ENCODE data around the gene NRXN3. TPM values are rescaled to one million over a fixed set of nuclear protein-coding genes. Genes with fewer than 3 reads are reported as not detected.

Gene NRXN3
- total RNA-seq, 1 experiment from 2014 or later, result not detected

DNA sequence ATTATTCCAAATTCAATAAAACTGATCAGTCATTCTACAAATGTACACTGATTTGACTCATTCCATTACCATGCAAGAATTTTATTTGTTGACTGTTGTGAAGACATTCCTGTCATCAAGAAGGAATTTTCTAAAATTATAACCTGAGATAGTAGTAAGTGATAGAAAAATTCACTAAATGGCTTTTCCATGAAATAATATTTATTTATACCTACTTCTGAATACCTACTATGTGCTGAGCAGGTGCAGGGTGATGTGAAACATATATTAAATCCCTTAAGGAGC lies 841.7 kb downstream of the NRXN3 start:
- BruUV-seq (replicated peaks), result no TSS peak
- Histone ChIP-seq H3K36me3 (ENCODE audit: control insufficient read depth, insufficient read depth, low read length) (no peaks in the 10 kb centered on the region), H3K27me3 (ENCODE audit: control insufficient read depth, insufficient read depth, low read length) (no peaks in the 10 kb centered on the region), H3K4me3 (ENCODE audit: low read depth in 2 of 2, low read length in 2 of 2) (no peak overlapping the region), H3K4me1 (ENCODE audit: control insufficient read depth, insufficient read depth, low read length) (no peaks in the 10 kb centered on the region), H3K9me3 (ENCODE audit: control insufficient read depth, insufficient read depth, low read depth, low read length) (no peaks in the 10 kb centered on the region), H3K27ac (ENCODE audit: low read length) (no peak overlapping the region)
- no peak for DNase-seq (ENCODE audit: low read depth, low spot score)
- CTCF ChIA-PET, result no interaction called here
- in situ Hi-C loops (cut with HindIII; ENCODE audit: low pct_unique_long_range_greater_than_20kb, low sequenced_read_pairs) (no loop called here), intact Hi-C loops (cut with micrococcal nuclease; ENCODE audit: unreplicated experiment) (no loop called here)
- no peak for TF ChIP-seq SIN3A (IDR thresholded peaks at IDR 0.05; ENCODE audit: borderline replicate concordance, insufficient read depth, low read depth, low read length)
- TF ChIP-seq TCF7L2 (IDR thresholded peaks at IDR 0.05; ENCODE audit: low read depth, low read length), result no peak
- TF ChIP-seq, protein P1, sequence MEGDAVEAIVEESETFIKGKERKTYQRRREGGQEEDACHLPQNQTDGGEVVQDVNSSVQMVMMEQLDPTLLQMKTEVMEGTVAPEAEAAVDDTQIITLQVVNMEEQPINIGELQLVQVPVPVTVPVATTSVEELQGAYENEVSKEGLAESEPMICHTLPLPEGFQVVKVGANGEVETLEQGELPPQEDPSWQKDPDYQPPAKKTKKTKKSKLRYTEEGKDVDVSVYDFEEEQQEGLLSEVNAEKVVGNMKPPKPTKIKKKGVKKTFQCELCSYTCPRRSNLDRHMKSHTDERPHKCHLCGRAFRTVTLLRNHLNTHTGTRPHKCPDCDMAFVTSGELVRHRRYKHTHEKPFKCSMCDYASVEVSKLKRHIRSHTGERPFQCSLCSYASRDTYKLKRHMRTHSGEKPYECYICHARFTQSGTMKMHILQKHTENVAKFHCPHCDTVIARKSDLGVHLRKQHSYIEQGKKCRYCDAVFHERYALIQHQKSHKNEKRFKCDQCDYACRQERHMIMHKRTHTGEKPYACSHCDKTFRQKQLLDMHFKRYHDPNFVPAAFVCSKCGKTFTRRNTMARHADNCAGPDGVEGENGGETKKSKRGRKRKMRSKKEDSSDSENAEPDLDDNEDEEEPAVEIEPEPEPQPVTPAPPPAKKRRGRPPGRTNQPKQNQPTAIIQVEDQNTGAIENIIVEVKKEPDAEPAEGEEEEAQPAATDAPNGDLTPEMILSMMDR (IDR thresholded peaks at IDR 0.05), result no peak
- TF ChIP-seq, protein P2, sequence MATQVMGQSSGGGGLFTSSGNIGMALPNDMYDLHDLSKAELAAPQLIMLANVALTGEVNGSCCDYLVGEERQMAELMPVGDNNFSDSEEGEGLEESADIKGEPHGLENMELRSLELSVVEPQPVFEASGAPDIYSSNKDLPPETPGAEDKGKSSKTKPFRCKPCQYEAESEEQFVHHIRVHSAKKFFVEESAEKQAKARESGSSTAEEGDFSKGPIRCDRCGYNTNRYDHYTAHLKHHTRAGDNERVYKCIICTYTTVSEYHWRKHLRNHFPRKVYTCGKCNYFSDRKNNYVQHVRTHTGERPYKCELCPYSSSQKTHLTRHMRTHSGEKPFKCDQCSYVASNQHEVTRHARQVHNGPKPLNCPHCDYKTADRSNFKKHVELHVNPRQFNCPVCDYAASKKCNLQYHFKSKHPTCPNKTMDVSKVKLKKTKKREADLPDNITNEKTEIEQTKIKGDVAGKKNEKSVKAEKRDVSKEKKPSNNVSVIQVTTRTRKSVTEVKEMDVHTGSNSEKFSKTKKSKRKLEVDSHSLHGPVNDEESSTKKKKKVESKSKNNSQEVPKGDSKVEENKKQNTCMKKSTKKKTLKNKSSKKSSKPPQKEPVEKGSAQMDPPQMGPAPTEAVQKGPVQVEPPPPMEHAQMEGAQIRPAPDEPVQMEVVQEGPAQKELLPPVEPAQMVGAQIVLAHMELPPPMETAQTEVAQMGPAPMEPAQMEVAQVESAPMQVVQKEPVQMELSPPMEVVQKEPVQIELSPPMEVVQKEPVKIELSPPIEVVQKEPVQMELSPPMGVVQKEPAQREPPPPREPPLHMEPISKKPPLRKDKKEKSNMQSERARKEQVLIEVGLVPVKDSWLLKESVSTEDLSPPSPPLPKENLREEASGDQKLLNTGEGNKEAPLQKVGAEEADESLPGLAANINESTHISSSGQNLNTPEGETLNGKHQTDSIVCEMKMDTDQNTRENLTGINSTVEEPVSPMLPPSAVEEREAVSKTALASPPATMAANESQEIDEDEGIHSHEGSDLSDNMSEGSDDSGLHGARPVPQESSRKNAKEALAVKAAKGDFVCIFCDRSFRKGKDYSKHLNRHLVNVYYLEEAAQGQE (IDR thresholded peaks at IDR 0.05; ENCODE audit: insufficient read depth in 1 of 2, low read depth in 2 of 2, low read length in 1 of 2), result no peak
- TF ChIP-seq POLR2AphosphoS5 (IDR thresholded peaks at IDR 0.05; ENCODE audit: low read depth, low read length), result no peak
- ATAC-seq, result no peak
- POLR2A ChIA-PET, result no interaction called here

DNA sequence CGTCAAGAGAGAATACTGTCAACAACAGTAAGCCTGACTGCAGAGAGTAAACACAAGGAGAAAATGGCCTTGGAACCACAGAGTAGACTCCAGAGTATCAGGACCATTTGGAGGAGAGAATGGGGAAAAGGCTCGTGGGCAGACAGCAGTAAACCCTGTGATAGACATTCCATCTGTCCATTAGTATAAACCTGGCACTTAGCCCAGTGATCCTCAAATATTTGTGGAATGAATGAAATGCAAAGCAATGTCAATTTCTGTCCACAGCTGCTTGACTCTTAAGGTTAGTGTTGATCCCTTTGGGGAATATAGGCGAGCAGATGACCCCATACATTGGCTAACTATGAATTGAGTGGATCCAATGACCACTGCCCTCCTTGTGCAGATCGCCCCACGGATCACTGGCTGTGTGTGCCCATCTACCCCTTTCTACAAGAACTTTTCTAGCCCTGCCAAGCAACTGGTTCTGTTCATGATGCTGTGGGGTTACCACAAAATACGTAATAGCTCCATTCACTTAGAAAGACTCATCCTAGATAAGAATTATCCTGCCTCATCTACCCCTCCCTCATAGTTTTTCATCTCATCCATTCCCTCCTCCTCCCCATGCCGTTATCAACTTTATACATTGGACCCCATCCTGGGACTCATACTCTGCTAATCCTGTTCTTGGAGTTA lies 846.8 kb downstream of the NRXN3 start:
- POLR2A ChIA-PET, result no interaction called here
- CTCF ChIA-PET, result no interaction called here
- no peaks in the 10 kb centered on the region for H3K36me3 ChIP-seq (ENCODE audit: control insufficient read depth, insufficient read depth, low read length)
- intact Hi-C loops (cut with micrococcal nuclease; ENCODE audit: unreplicated experiment), result no loop called here
- in situ Hi-C loops (cut with HindIII; ENCODE audit: low pct_unique_long_range_greater_than_20kb, low sequenced_read_pairs), result no loop called here
- BruUV-seq (replicated peaks), result no TSS peak
- H3K27ac ChIP-seq (ENCODE audit: low read length), result no peak overlapping the region
- H3K4me1 ChIP-seq (ENCODE audit: control insufficient read depth, insufficient read depth, low read length), result no peaks in the 10 kb centered on the region
- no peak overlapping the region for H3K4me3 ChIP-seq (ENCODE audit: low read depth in 2 of 2, low read length in 2 of 2)
- no peaks in the 10 kb centered on the region for H3K9me3 ChIP-seq (ENCODE audit: control insufficient read depth, insufficient read depth, low read depth, low read length)
- no peak for DNase-seq (ENCODE audit: low read depth, low spot score)
- TF ChIP-seq, protein P1 (IDR thresholded peaks at IDR 0.05), result no peak
- no peak for TF ChIP-seq POLR2AphosphoS5 (IDR thresholded peaks at IDR 0.05; ENCODE audit: low read depth, low read length)
- no peak for TF ChIP-seq SIN3A (IDR thresholded peaks at IDR 0.05; ENCODE audit: borderline replicate concordance, insufficient read depth, low read depth, low read length)
- no peaks in the 10 kb centered on the region for H3K27me3 ChIP-seq (ENCODE audit: control insufficient read depth, insufficient read depth, low read length)
- ATAC-seq, result no peak

Measured in Panc1 (cell line).